HPDE6-E6E7 (cell line): ENCODE measurements around the gene ZHX3.

Experiments used
- DNase-seq: peaks from one replicate; pipeline ENCODE4 v3.0.0; 2011; ENCODE audit warnings: missing footprints; ENCODE audit errors: extremely low spot score

ZHX3 gene

DNA sequence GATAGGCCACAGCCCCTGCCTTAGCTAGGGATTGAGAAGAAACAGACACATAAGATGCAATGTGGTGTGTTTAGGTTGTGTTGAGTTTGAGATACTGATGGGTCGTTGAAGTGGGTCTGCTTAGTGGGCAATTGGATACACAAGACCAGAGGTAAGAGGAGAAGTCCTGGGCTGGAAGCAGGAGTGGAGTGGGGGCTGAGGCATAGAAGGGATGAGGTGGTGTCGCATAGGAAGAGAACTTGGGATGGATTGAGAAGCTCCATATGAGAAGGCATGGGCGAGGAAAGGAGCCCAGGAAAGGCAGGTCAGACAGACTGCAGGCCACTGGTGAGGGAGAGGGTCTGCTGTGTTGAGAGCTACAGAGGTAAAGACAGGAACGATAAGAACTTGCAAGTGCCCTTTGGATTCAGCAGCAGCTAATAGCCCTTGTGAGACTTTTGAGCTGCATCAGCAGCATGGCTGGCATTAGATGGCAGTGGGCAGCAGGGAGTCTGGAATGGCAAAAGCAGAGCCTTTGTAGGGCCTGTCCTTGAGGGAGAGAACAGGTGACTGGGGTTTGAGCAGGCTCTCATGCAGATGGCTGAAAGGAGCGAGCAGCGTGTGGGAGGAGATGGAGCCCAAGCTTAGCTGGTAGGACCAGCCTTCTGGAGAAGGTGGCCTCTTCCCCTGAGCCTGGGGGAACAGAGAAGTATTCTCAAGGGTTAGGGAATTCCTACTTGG is 147.0 kb downstream of the ZHX3 start:
- no peak for DNase-seq

DNA sequence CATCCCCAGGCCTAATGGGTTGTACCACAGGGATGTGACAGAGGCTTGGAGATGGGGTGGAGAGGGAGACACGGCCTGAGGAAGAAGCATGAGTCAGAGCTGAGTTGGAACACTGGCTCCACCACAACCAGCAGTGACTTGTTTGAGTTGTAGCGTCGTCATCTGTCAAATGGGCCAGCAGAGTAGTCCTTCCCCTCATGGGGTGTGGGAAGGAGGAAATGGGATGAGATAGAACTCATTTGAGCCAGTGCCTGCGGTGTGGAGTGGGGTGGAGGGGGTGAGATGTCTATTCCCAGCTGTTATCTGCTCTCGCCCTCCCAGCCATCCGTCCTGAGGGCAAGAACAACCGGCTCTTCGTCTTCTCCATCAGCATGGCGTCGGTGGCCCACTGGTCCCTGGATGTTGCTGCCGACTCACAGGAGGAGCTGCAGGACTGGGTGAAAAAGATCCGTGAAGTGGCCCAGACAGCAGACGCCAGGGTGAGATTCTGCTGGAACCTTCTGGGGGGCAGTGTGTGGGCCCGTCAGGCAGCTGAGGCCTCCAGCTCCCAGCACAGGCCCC is 147.7 kb downstream of the ZHX3 start:
- DNase-seq: peak; percentile 76

DNA sequence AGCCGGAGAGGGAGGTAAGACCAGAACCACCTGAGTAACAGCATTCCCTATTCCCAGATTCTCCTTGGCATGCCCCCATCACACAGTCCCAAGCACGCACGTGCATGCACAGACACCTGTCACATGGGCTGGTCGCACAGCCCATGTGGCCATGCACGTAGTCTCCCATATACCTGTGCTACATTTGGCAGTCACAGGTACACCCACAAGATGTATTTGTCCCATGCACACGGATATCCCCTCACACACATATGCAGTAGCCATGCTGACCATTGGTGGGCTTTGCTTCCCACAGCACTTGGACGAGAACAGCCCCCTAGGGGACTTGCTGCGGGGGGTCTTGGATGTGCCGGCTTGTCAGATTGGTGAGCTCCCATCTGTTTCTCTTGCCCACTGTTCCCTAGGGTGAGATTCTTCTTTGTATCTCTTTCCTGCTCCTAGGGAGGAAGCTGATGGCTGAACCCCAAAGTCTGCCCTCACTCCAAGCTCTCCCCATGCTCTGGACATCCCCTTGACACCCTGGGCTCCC is 148.3 kb downstream of the ZHX3 start:
- no peak for DNase-seq

DNA sequence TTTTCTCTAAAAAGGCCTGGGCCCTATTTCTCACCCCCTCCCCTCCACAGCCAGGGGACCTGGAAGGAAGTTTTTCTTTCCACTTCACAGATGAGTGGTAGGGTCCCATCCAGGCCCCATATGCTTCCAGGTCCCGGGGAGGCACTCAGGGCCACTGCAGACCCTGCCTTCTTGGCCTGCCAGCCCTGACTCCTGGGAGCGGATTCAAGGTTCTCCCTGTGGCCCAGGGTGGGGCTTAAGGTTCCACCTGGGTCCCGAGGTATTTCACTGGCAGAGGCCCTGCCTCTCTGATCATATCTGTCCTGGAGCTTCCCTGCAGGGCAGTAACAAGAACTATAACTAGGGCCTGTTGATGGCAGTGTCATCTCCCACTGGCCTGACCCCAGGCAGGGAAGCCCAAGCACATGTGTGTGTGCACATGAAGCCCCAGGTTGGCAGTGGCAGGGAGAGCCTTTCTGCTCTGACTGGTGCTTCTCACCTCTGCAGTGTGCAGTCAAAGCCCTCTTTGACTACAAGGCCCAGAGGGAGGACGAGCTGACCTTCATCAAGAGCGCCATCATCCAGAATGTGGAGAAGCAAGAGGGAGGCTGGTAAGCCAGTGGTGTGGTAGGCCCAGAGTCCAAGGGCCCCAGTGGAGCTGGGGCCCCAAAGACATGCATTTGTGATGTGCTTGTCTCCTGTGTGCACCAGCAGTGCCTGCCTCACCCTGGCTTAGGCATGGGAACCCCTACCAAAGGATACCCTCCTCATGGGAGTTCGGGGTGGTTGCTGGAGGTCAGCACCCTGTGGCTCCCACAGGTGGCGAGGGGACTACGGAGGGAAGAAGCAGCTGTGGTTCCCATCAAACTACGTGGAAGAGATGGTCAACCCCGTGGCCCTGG is 149.0 kb downstream of the ZHX3 start:
- no peak for DNase-seq

DNA sequence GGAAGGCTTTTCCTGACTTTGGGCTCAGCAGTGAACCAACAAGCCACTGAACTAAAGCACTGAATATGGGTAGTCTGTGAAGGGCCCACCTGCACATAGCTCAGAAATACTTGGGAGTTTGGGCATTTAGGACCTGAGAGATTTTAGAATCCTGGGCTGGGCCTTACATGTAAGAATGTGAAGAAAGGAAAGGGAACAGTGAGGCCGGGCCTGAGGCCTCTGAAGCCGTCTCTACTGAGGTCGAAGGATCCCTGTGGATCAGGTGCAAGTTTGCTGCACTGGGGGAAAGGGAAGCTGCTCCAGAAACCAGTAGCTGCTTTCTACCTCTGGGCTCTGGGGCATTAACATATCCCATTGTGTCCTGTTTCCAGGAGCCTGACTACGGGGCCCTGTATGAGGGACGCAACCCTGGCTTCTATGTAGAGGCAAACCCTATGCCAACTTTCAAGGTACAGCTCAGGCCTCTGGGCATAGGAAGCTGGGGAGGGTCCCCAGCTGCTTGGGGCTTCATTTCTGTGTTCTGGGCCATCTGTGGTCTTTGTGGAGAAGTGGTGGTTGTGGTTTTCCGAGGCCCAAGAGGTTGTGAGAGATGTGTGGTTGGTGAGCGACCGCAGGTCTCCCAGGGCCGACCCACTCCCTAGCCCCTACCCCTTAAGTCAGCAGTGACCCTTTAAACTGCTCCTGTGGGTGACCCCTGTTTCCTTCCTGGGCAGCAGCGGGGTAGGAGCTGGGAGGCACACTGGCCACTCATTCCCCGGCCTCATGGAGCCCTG is 149.9 kb downstream of the ZHX3 start:
- DNase-seq: no peak

DNA sequence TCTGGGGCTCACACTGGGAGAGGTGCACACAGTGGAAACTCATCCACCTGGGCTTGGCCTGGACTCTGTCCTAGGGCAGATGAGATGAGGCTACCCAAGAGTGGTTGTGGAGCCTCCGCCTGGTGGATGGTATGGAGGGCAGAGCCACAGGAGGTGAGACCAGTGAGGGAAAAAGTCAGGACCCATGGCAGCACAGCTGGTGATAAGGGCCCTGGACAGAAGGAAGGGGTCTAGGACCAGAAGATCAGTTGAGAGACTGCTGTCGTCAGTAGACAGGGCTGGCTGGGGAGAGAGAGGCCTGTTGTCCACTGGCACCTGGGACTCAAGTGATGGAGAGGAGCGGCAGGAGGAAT is 150.4 kb downstream of the ZHX3 start:
- no peak for DNase-seq

DNA sequence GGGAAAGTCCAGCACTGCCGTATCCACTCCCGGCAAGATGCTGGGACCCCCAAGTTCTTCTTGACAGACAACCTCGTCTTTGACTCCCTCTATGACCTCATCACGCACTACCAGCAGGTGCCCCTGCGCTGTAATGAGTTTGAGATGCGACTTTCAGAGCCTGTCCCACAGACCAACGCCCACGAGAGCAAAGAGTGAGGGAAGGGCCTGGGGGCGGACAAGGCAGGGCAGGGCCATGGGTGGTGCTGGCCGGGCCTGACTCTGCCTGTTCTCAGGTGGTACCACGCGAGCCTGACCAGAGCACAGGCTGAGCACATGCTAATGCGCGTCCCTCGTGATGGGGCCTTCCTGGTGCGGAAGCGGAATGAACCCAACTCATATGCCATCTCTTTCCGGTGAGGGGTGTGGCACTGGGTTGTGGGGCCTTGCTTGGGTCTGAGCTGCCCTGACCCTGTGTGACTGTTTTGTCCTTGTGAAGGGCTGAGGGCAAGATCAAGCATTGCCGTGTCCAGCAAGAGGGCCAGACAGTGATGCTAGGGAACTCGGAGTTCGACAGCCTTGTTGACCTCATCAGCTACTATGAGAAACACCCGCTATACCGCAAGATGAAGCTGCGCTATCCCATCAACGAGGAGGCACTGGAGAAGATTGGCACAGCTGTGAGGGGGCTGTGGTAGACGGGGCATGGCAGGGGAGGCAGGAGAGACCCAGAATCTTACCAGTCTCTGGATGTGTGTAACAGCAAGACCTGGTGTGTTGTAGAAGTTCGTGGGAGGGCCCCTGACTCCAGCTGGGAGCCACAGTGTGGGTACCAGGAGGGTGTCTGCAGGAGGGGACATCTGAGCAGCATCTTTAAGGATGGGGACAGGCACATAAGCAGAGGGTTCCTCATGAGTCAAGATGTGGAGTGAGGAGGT is 151.1 kb downstream of the ZHX3 start:
- no peak for DNase-seq

DNA sequence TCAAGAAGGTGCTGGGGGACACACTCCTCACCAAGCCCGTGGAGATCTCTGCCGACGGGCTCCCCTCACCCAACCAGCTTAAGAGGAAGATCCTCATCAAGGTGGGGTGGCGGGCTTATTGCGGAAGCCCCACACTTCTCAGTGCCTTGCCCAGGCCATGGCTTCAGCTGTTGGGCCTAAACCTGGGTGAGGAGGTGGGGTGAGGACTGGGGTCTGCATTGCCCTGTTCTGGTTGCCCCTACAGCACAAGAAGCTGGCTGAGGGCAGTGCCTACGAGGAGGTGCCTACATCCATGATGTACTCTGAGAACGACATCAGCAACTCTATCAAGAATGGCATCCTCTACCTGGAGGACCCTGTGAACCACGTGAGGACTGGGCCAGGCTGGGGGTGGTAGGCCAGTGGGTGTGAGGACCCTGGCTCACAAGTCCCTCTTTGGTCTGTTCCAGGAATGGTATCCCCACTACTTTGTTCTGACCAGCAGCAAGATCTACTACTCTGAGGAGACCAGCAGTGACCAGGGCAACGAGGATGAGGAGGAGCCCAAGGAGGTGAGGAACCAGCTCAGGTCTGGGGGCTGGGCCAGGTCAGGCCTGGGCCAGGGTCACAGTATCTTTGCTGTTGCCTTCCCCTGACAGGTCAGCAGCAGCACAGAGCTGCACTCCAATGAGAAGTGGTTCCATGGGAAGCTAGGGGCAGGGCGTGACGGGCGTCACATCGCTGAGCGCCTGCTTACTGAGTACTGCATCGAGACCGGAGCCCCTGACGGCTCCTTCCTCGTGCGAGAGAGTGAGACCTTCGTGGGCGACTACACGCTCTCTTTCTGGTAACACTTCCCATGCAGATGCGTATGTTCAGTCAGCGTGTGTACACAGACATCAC is 152.3 kb downstream of the ZHX3 start:
- DNase-seq: no peak

DNA sequence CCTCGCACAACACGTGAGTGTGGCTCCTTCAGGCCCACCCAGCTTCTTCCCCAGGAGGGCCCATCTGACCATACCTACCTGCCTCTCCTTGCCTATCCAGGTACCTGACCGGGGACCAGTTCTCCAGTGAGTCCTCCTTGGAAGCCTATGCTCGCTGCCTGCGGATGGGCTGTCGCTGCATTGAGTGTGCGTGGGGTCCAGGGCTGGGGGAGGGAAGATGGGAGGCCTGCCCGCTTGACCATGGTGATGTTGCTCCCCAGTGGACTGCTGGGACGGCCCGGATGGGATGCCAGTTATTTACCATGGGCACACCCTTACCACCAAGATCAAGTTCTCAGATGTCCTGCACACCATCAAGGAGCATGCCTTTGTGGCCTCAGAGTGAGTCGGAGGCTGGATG is 153.7 kb downstream of the ZHX3 start:
- DNase-seq: no peak

DNA sequence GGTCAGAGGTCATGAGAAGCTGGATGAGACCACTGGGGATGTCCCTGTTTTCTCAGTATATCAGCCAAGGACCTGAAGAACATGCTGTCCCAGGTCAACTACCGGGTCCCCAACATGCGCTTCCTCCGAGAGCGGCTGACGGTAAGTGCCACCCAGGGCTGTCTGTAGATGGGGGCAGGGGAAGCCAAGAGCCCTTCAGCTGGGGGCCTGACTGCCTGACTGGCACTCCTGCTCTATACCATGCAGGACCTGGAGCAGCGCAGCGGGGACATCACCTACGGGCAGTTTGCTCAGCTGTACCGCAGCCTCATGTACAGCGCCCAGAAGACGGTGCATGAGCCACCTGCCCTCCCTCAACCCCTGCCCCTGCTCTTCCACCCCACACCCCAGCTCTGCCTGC is 155.1 kb downstream of the ZHX3 start:
- DNase-seq: no peak

DNA sequence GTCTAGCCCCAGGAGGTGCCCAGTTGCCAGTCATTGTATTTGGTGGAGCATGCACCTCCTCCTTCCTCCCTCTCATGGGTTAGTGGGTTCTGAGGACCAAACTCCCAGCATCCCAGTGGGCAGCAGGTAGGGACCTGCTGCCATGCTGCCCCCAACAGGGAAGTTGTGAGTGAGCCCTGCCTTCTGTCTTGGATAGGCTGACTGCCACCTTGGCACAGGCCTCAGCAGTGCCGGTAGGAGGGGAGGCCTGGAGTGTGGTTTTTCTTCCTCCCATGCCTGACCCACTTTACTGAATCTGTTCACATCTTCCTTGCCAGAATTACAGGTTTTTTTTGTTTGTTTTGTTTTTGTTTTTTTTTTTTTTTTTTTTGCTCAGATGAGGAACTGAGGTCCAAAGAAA is 155.6 kb downstream of the ZHX3 start:
- DNase-seq: no peak

DNA sequence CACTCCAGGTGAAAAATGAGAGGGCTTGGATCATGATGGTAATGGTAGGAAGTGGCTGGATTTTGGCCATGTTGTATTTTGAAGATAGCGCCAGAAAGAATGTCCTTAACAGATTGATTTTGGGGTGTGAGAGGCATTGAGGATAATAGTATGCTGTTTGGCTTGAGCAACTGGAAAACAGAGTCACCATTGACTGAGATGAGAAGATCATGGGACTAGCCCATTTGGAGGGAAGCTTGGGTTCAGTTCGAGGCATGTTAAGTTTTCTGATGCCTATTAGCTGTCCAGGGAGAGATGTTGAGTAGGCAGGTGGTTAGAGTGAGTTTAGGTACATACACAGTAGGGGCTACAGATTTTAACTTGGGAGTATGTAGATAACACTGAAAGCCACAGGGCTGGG is 156.8 kb downstream of the ZHX3 start:
- no peak for DNase-seq

DNA sequence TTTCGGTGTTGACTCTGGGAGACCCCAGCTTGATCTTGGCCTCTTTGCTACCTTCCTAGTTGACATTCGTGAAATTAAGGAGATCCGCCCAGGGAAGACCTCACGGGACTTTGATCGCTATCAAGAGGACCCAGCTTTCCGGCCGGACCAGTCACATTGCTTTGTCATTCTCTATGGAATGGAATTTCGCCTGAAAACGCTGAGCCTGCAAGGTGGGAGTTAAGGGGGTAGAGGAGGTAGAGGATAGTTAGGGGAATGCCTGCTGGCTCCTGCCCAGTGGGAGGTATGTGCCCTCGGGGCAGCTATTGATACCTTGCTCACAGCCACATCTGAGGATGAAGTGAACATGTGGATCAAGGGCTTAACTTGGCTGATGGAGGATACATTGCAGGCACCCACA is 158.0 kb downstream of the ZHX3 start:
- DNase-seq: no peak

DNA sequence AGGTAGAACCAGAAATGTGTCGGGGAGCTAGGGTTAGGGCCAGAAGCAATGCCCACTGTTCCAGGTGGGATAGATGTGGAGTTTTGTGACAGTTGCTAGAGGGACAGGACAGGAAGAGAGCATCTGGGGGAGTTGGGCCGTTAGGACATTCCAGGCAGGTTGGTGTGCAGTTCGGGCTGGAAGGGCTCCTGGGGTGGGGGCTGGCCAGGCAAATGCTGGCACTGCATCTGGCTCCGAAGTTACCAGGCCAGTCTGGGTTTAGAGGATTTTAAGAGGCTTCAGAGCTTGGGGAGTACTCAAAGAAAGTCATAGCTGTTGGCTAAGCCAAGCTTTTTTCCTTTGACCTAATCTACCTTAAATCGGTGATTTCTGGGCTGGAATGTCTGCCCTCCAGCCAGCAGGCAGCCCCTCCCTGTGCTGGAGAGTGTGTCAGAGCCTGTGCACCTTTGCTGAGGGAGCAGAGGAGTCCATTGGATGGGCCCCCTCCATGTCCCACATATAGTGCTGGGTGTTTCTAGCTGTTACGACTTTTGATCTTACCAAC is 159.4 kb downstream of the ZHX3 start:
- no peak for DNase-seq

DNA sequence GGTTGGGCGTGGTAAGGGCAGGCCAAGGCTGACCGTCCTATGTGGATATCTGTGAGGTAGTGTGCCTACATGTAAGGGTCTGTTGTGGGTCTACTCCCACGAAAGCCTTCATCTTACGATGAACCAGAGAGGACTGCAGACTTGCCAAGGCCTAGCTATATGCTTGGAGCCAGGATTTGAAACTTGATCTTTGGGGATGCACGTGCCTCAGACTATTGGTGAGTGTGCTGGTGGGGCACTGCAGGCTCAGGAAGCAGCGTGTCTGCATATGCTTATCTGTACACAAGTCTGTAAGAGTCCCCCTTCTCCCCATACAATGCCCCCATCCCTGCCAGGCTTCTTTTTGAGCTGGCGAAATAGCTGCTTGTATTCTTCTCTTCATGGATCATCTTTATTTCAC is 162.3 kb downstream of the ZHX3 start:
- no peak for DNase-seq

DNA sequence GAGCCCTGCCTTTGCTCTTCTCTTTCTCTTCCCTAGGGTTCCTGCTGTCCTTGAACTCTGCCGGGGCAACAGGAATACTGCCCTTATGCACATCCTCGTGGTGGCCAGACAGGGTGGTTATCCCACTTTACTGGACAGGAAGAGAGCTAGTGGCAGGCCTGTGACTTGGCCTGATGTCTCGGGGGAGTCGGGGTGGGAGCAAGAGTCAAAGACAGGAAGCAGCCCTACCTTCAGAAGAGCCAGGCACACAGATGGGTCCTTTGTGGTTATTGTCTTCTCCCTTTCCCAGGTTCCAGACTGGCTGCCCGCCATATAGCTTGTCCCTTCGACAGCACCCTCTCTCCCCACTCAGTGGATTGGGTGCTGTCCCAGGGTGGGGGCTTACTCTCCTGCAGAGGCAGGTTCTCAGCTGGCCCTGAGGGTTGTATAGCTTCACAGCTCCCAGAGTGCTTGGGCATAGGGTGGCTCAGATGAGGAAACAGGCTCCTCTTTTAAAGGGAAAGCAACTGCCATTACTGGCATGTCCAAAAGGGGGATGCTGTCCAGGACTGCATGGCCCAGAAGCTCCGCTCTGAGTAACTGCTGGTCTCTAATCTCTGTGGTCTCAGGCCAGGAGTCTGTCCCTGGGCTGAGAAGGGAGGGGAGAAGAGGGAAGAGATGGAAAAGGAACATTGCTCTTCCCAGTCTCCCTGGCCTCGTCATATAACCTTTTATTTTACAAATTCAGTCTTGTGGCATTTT is 162.9 kb downstream of the ZHX3 start:
- no peak for DNase-seq

DNA sequence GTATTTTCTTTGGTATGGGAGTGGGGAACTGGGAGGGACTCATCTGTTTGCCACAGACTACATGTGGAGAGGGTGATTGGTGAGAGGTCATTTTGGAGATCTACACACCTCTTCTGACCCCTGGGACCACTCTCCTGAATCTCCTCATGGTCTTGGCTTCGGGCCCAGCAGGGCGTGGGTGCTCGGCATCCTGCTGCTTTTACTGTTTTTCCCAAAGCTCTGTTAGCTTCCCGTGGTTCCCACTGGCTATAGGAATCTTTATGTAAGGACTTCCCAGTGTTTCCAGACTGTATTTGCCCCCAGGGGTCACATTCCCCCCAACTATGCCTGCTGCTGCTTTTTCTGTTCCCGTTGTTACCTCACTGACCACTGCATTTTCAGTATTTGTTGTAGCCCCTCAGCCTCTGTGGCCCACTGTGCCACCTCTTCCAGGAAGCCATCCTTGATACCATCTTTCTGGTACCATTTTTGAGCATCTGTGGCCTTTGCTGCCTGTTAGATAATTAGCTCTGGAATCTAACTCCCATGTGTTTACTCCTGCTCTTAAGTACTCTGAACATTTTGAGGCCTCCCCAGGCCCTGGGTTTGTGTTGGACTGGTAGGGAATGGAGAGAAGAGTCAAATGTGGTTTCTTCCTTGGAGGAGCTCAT is 165.3 kb downstream of the ZHX3 start:
- DNase-seq: no peak

DNA sequence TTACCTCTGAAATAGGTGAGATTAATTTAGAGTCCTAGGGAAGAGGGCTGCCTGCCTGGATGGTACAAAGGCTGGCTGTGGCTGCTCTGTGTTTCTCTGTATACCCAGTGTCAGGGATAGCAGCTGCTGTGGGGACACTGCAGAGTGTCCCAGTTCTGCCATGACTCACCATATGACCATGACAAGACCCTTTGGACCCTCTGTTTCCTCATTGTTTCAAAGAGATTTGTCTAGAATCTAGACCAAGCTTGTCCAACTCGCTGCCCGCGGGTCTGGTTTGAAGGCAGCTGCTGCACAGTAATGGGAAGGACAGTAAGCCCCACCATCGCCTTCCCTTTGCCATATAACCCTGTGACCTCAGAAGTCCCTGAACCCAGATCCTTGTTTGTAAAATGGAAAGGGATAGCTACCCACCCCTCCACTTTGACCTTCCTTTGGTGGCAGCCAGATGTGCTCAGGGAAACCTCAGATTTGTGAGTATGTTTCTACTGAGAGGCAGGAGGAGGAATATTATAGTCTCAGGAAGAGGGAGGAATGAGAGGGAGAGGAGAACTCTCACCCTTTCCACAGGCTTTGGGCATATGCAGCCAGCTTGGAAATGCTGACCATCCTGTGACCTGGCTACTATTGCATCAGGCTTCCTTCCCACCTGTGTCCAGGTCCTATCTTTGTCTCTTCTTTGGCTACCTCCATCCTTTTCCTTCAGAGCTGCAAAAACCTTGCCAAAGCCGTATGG is 166.2 kb downstream of the ZHX3 start:
- DNase-seq: no peak
